ENCODE data around the gene KRTAP4-5. TPM values are rescaled to one million over a fixed set of nuclear protein-coding genes. Genes with fewer than 3 reads are reported as not detected.

Gene KRTAP4-5
- total and polyA plus RNA-seq, 2 experiments from 2014 or later, result not detected

DNA sequence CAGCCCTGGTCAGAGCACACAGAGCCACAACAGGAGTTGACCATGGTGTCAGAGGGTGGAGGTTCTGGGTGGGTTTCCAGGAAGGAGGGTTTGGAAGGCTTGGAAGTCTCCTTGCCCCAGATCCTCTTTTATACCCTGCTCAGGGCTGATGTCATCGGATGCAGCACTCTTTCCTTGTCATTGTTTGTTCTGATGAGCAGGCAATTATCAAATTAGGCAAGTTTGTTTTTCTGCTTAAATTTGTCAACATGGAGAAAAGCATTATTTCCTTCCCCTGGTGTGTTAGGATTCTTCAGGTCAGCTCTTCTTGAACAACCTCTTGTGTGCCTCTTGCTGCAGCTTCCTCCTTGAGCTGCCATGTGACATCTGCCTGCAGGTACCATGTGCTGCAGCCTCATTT is 11.0 kb upstream of the KRTAP4-5 start, which contains the start of gene KRTAP4-4:
Gene KRTAP4-4, minus strand, starts transcription at position 101 of the 400 bp plus-strand sequence. Its CDS starts 57 bp downstream, at position 44.
- peaks cover 3% of the 10 kb centered on the region; the same call in 2 of the 3 replicates for H3K4me1 Mint-ChIP-seq

More for the DNA sequence above, 11.0 kb upstream of the KRTAP4-5 start, which contains the start of gene KRTAP4-4:
- Histone ChIP-seq H3K79me2 (replicated peaks; ENCODE audit: insufficient read depth) (no peaks in the 10 kb centered on the region), H3K4me3 (no peak within 1 kb of the TSS), H3F3A (replicated peaks; ENCODE audit: low read depth) (no peaks in the 10 kb centered on the region), H3K27ac (ENCODE audit: low read depth) (no peak within 1 kb of the TSS), H2AFZ (no peak within 1 kb of the TSS; the same call in 1 of the 2 replicates), H3K27me3 (ENCODE audit: insufficient read depth) (no peaks in the 10 kb centered on the region), H3K4me1 (ENCODE audit: insufficient read depth) (no peaks in the 10 kb centered on the region), H3K9me2 (ENCODE audit: insufficient read depth) (no peaks in the 10 kb centered on the region), H3K4me2 (no peak within 1 kb of the TSS), H4K20me1 (replicated peaks; ENCODE audit: insufficient read depth) (no peaks in the 10 kb centered on the region), H3K36me3 (ENCODE audit: insufficient read depth) (no peaks in the 10 kb centered on the region)
- Mint-ChIP-seq H3K9me3 (no peaks in the 10 kb centered on the region), H3K27me3 (ENCODE audit: insufficient read depth, low read depth, poor library complexity) (peaks cover 5% of the 10 kb centered on the region), H3K27ac (no peak within 1 kb of the TSS), H3K36me3 (ENCODE audit: low read depth) (no peaks in the 10 kb centered on the region), H3K4me3 (no peak within 1 kb of the TSS)
- ATAC-seq (no peak), DNase-seq (ENCODE audit: low spot score) (no peak)
- TF ChIP-seq ZNF331 (CRISPR knock-in tag; IDR thresholded peaks at IDR 0.05; ENCODE audit: low read depth), result no peak
- TF ChIP-seq STAT1 (IDR thresholded peaks at IDR 0.05; ENCODE audit: unreplicated experiment), result no peak
- TF ChIP-seq JUNB (IDR thresholded peaks at IDR 0.05; ENCODE audit: unreplicated experiment), result no peak
- no peak for TF ChIP-seq NANOG (IDR thresholded peaks at IDR 0.05; ENCODE audit: borderline replicate concordance)
- TF ChIP-seq, protein P1, sequence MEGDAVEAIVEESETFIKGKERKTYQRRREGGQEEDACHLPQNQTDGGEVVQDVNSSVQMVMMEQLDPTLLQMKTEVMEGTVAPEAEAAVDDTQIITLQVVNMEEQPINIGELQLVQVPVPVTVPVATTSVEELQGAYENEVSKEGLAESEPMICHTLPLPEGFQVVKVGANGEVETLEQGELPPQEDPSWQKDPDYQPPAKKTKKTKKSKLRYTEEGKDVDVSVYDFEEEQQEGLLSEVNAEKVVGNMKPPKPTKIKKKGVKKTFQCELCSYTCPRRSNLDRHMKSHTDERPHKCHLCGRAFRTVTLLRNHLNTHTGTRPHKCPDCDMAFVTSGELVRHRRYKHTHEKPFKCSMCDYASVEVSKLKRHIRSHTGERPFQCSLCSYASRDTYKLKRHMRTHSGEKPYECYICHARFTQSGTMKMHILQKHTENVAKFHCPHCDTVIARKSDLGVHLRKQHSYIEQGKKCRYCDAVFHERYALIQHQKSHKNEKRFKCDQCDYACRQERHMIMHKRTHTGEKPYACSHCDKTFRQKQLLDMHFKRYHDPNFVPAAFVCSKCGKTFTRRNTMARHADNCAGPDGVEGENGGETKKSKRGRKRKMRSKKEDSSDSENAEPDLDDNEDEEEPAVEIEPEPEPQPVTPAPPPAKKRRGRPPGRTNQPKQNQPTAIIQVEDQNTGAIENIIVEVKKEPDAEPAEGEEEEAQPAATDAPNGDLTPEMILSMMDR (conservative IDR thresholded peaks at IDR 0.05; ENCODE audit: low read depth in 2 of 2), result no peak
- TF ChIP-seq, protein P2, sequence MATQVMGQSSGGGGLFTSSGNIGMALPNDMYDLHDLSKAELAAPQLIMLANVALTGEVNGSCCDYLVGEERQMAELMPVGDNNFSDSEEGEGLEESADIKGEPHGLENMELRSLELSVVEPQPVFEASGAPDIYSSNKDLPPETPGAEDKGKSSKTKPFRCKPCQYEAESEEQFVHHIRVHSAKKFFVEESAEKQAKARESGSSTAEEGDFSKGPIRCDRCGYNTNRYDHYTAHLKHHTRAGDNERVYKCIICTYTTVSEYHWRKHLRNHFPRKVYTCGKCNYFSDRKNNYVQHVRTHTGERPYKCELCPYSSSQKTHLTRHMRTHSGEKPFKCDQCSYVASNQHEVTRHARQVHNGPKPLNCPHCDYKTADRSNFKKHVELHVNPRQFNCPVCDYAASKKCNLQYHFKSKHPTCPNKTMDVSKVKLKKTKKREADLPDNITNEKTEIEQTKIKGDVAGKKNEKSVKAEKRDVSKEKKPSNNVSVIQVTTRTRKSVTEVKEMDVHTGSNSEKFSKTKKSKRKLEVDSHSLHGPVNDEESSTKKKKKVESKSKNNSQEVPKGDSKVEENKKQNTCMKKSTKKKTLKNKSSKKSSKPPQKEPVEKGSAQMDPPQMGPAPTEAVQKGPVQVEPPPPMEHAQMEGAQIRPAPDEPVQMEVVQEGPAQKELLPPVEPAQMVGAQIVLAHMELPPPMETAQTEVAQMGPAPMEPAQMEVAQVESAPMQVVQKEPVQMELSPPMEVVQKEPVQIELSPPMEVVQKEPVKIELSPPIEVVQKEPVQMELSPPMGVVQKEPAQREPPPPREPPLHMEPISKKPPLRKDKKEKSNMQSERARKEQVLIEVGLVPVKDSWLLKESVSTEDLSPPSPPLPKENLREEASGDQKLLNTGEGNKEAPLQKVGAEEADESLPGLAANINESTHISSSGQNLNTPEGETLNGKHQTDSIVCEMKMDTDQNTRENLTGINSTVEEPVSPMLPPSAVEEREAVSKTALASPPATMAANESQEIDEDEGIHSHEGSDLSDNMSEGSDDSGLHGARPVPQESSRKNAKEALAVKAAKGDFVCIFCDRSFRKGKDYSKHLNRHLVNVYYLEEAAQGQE (IDR thresholded peaks at IDR 0.05; ENCODE audit: unreplicated experiment), result no peak
- TF ChIP-seq, protein P3, sequence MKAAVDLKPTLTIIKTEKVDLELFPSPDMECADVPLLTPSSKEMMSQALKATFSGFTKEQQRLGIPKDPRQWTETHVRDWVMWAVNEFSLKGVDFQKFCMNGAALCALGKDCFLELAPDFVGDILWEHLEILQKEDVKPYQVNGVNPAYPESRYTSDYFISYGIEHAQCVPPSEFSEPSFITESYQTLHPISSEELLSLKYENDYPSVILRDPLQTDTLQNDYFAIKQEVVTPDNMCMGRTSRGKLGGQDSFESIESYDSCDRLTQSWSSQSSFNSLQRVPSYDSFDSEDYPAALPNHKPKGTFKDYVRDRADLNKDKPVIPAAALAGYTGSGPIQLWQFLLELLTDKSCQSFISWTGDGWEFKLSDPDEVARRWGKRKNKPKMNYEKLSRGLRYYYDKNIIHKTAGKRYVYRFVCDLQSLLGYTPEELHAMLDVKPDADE (IDR thresholded peaks at IDR 0.05), result no peak
- TF ChIP-seq EZH2 (IDR thresholded peaks at IDR 0.05; ENCODE audit: low read depth, unreplicated experiment), result no peak
- no peak for TF ChIP-seq CREB1 (CRISPR knock-in tag; IDR thresholded peaks at IDR 0.05; ENCODE audit: low read depth)
- TF ChIP-seq, protein P4, sequence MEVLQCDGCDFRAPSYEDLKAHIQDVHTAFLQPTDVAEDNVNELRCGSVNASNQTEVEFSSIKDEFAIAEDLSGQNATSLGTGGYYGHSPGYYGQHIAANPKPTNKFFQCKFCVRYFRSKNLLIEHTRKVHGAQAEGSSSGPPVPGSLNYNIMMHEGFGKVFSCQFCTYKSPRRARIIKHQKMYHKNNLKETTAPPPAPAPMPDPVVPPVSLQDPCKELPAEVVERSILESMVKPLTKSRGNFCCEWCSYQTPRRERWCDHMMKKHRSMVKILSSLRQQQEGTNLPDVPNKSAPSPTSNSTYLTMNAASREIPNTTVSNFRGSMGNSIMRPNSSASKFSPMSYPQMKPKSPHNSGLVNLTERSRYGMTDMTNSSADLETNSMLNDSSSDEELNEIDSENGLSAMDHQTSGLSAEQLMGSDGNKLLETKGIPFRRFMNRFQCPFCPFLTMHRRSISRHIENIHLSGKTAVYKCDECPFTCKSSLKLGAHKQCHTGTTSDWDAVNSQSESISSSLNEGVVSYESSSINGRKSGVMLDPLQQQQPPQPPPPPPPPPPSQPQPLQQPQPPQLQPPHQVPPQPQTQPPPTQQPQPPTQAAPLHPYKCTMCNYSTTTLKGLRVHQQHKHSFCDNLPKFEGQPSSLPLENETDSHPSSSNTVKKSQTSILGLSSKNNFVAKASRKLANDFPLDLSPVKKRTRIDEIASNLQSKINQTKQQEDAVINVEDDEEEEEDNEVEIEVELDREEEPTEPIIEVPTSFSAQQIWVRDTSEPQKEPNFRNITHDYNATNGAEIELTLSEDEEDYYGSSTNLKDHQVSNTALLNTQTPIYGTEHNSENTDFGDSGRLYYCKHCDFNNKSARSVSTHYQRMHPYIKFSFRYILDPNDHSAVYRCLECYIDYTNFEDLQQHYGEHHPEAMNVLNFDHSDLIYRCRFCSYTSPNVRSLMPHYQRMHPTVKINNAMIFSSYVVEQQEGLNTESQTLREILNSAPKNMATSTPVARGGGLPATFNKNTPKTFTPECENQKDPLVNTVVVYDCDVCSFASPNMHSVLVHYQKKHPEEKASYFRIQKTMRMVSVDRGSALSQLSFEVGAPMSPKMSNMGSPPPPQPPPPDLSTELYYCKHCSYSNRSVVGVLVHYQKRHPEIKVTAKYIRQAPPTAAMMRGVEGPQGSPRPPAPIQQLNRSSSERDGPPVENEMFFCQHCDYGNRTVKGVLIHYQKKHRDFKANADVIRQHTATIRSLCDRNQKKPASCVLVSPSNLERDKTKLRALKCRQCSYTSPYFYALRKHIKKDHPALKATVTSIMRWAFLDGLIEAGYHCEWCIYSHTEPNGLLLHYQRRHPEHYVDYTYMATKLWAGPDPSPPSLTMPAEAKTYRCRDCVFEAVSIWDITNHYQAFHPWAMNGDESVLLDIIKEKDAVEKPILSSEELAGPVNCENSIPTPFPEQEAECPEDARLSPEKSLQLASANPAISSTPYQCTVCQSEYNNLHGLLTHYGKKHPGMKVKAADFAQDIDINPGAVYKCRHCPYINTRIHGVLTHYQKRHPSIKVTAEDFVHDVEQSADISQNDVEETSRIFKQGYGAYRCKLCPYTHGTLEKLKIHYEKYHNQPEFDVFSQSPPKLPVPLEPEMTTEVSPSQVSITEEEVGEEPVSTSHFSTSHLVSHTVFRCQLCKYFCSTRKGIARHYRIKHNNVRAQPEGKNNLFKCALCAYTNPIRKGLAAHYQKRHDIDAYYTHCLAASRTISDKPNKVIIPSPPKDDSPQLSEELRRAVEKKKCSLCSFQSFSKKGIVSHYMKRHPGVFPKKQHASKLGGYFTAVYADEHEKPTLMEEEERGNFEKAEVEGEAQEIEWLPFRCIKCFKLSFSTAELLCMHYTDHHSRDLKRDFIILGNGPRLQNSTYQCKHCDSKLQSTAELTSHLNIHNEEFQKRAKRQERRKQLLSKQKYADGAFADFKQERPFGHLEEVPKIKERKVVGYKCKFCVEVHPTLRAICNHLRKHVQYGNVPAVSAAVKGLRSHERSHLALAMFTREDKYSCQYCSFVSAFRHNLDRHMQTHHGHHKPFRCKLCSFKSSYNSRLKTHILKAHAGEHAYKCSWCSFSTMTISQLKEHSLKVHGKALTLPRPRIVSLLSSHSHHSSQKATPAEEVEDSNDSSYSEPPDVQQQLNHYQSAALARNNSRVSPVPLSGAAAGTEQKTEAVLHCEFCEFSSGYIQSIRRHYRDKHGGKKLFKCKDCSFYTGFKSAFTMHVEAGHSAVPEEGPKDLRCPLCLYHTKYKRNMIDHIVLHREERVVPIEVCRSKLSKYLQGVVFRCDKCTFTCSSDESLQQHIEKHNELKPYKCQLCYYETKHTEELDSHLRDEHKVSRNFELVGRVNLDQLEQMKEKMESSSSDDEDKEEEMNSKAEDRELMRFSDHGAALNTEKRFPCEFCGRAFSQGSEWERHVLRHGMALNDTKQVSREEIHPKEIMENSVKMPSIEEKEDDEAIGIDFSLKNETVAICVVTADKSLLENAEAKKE (CRISPR knock-in tag; IDR thresholded peaks at IDR 0.05), result no peak
- no peak for TF ChIP-seq ZNF114 (CRISPR knock-in tag; IDR thresholded peaks at IDR 0.05)
- no peak for TF ChIP-seq EZH2phosphoT487 (IDR thresholded peaks at IDR 0.05; ENCODE audit: unreplicated experiment)
- no peak for TF ChIP-seq POLR2AphosphoS5 (IDR thresholded peaks at IDR 0.05; ENCODE audit: low read depth)
